ENCODE data around the gene CELF6. TPM values are rescaled to one million over a fixed set of nuclear protein-coding genes. Genes with fewer than 3 reads are reported as not detected.

CELF6 gene
- total RNA-seq, 1 experiment from 2014 or later: 0.19 TPM

DNA sequence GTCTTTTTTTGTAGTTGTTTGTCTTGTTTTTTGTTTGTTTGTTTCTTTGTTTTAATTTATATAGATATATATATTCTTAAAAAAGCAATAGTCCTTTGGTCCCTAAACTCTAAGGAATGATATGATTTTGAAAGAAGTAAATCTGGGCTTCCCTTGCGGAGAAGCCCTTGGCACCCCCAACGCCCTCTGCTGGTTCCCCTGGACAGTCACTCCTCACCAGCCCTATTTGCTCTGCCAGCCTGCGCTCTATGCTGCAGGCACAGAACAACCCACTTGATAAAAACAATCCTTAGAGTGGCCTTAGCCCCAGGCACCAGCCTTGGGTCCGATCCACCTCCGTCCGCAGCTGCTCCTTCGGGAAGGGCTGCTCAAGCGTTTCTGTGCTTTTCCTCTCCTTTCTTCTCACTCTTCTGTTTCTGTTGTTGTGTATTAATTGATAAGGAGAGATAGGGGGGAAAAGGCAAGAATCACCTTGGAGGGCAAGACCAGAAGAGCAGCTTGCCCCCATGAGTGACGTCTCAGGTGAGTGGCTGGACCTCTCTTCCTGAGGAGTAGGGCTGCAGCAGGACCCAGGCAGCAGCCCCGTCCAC lies 33.9 kb downstream of the CELF6 start:
- H3K27me3 Mint-ChIP-seq (ENCODE audit: unreplicated experiment): peaks cover 8% of the 10 kb centered on the region
- peak; percentile 41 for TF ChIP-seq CTCF (IDR thresholded peaks at IDR 0.05; ENCODE audit: unreplicated experiment)
- peak; percentile 75 for DNase-seq
- no peak overlapping the region for H3K4me3 Mint-ChIP-seq (ENCODE audit: low read depth, unreplicated experiment)
- no peaks in the 10 kb centered on the region for H3K9me3 Mint-ChIP-seq (ENCODE audit: low read depth, unreplicated experiment)
- no TSS peak for BruUV-seq (replicated peaks)
- CTCF ChIA-PET: no interaction called here
- no peaks in the 10 kb centered on the region for H3K4me1 Mint-ChIP-seq (ENCODE audit: low read depth, unreplicated experiment)
- H3K36me3 Mint-ChIP-seq (ENCODE audit: insufficient read depth, unreplicated experiment): peaks cover 4% of the 10 kb centered on the region
- intact Hi-C loops (cut with micrococcal nuclease; ENCODE audit: unreplicated experiment): loop anchor here (2.0 kb wide), 1 partner anchor 87 kb away; no protein-coding TSS in a partner anchor
- H3K27ac Mint-ChIP-seq (ENCODE audit: unreplicated experiment): no peak overlapping the region

DNA sequence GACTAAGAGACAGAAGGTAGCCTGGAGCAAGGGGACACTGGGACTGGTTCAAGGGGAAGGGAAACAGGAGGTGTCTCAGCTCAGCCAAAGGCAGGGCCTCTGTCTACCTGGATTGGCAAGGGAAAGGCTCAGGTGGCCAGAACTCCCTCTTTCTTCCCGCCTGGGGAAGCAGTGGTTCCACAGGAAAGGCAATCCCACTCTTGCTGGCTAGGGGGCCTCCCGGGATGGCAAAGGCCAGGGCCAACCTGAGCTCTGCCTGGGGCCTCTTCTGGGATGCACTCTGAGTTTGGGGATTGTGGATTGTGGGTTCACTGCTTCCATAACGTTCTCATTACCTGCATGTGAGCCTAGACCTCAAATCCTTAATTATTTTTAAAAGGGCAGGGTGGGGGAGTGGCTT lies 34.6 kb downstream of the CELF6 start:
- DNase-seq: peak; percentile 9
- TF ChIP-seq CTCF (IDR thresholded peaks at IDR 0.05; ENCODE audit: unreplicated experiment): no peak
- CTCF ChIA-PET: no interaction called here
- intact Hi-C loops (cut with micrococcal nuclease; ENCODE audit: unreplicated experiment): no loop called here
- no TSS peak for BruUV-seq (replicated peaks)
- Mint-ChIP-seq H3K36me3 (ENCODE audit: insufficient read depth, unreplicated experiment) (peaks cover 4% of the 10 kb centered on the region), H3K4me1 (ENCODE audit: low read depth, unreplicated experiment) (no peaks in the 10 kb centered on the region), H3K9me3 (ENCODE audit: low read depth, unreplicated experiment) (no peaks in the 10 kb centered on the region), H3K27ac (ENCODE audit: unreplicated experiment) (no peak overlapping the region), H3K4me3 (ENCODE audit: low read depth, unreplicated experiment) (no peak overlapping the region), H3K27me3 (ENCODE audit: unreplicated experiment) (peaks cover 2% of the 10 kb centered on the region)

DNA sequence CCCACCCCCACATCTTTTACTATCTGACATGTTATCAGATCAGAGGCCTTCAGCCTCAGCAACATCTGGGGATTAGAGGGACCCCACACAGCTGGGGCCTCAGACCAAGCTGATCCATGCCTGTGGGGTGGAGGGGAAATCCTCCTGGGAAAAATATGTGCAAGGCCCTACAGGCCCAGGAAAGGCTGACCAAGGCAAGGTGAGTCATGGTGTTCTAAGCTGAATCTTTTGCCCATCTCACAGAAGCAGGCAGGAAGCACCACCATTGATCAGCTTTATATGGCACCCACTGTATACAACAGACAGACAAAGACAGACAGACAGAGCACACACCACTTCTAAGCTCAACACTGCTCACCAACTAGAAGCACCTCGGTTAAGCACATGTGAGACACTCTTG lies 35.2 kb downstream of the CELF6 start:
- peaks cover 4% of the 10 kb centered on the region for H3K36me3 Mint-ChIP-seq (ENCODE audit: insufficient read depth, unreplicated experiment)
- H3K27ac Mint-ChIP-seq (ENCODE audit: unreplicated experiment): no peak overlapping the region
- intact Hi-C loops (cut with micrococcal nuclease; ENCODE audit: unreplicated experiment): no loop called here
- CTCF ChIA-PET: interaction anchor here (0.7 kb wide), 1 partner anchor 24 kb away, joined by 3 read pairs; no protein-coding TSS in a partner anchor
- TF ChIP-seq CTCF (IDR thresholded peaks at IDR 0.05; ENCODE audit: unreplicated experiment): no peak
- no peak overlapping the region for H3K4me3 Mint-ChIP-seq (ENCODE audit: low read depth, unreplicated experiment)
- no peaks in the 10 kb centered on the region for H3K27me3 Mint-ChIP-seq (ENCODE audit: unreplicated experiment)
- no peak for DNase-seq
- no TSS peak for BruUV-seq (replicated peaks)
- no peaks in the 10 kb centered on the region for H3K9me3 Mint-ChIP-seq (ENCODE audit: low read depth, unreplicated experiment)
- H3K4me1 Mint-ChIP-seq (ENCODE audit: low read depth, unreplicated experiment): no peaks in the 10 kb centered on the region

DNA sequence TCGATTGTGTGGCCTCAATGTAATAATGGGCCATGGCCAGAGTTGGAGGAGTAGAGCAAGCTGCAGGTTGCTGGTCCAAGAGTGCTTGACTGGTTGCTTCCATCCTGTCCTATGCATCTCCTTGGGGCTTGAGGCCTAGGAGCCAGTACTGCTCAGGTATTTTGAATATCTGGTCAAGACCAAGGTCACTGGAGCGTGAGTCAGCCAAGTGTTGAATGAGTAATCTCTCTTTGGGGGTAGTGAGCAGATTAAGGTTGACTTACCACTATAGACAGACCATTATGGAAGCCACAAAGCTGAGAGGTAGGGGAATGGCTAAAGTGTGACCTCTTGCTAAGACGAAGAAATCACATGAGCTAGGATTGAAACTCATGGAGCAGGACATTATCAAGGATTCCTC lies 38.2 kb downstream of the CELF6 start:
- H3K4me1 Mint-ChIP-seq (ENCODE audit: low read depth, unreplicated experiment): no peaks in the 10 kb centered on the region

More for the DNA sequence above, 38.2 kb downstream of the CELF6 start:
- Mint-ChIP-seq H3K9me3 (ENCODE audit: low read depth, unreplicated experiment) (no peaks in the 10 kb centered on the region), H3K36me3 (ENCODE audit: insufficient read depth, unreplicated experiment) (peaks cover 4% of the 10 kb centered on the region), H3K4me3 (ENCODE audit: low read depth, unreplicated experiment) (no peak overlapping the region), H3K27ac (ENCODE audit: unreplicated experiment) (no peak overlapping the region), H3K27me3 (ENCODE audit: unreplicated experiment) (peaks cover 6% of the 10 kb centered on the region)
- no peak for TF ChIP-seq CTCF (IDR thresholded peaks at IDR 0.05; ENCODE audit: unreplicated experiment)
- DNase-seq: no peak
- CTCF ChIA-PET: no interaction called here
- BruUV-seq (replicated peaks): no TSS peak
- intact Hi-C loops (cut with micrococcal nuclease; ENCODE audit: unreplicated experiment): no loop called here

All from Calu3 (cell line).